ENCODE data around the gene TNS1.

Gene TNS1

DNA sequence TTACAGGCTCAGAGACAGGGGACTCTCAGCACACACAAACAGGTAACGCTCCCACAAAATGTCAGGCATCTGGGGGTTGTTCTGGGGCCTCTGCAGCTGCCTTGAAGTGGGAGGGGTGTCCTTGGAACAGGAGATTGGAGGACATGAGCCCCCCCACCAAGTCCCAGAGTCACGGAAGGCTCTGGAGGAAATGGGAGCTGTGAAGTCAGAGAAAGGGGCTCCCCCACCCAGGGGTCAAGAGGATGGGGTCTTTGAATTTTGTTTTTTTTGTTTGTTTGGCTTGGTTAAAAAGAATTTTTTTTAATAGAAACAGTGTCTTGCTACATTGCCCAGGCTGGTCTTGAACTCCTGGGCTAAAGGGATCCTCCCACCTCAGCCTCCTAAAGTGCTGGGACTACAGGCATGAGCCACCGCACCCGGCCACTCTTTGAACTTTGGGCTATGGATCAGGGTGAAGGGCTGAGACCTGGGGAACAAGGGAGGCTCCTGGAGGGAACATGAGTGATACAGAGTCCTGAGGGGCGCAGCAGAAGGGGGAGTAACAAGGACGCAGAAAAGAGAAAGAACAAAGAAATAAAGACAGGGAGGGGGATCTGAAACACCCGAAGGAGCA lies 46.8 kb downstream of the TNS1 start:
- no peak for DNase-seq

DNA sequence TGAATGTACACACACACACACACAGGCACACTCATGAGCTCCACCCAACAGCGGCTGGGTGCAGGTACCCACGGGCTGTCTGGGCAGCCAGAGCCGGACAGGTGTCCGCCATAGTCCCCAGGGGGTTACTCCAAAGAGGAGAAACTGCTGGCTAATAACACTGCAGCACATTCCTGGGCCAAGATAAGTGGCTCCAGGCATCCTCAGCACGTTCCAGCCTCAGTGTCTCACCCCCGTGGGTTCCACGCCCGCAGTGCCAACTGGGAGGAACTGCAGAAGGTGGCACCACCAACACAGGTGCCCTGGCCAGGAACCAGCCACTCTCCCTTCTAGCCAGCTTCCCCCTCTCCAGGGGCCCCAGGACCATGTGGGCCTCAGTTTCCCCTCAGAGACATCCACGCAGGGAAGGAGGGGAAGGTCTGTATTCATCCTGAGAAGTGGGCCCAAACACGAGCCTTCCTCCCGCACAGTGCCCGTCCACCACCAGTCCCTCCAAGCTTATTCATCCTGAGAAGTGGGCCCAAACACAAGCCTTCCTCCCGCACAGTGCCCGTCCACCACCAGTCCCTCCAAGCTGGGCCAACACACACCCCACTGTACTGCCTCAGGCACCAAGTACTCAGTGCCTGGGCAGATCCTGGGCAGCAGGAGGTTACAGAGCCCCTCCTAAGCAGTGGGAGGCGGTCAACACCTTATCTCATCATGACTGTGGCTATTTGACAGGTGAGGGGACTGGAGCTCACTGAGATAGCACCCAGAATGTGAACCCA lies 47.6 kb downstream of the TNS1 start:
- no peak for DNase-seq

DNA sequence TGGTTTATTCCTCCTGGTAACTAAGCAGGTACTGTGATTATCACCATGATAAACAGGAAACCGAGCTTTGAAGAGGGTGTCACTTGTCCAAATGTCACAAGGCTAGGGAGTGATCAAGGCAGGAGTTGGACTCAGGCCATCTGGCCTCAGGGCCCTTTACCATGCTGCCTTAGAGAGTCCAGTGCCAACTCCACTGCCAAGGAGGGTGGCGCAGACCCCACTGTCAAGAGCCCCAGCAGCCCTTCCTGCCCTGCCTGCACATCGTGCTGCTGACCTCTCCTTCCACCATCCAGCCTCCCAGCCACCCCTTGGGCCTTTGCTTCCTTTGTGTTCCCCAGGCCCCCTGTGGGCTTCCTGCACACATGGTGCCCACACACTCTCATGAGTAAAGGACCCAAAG lies 48.3 kb downstream of the TNS1 start:
- no peak for DNase-seq

DNA sequence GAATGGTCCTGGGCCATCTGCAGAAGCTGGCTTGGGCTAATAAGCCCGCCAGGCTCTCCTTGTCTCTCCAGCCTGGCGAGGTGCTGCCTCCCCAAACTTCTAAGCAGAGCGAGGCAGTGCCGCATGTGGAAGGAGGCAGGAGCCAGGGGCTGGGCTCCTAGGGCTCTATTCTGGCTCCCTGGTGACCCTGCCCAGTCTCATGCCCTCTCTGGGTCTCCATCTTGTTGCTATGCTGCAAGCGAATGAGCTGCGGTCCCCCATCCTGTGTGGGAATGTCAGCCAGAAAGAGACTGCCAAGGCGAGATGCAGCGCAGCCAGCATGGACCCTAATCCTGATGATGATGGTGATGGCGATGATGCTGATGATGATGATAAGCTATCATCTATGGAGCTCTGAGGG lies 48.7 kb downstream of the TNS1 start:
- DNase-seq, result no peak

DNA sequence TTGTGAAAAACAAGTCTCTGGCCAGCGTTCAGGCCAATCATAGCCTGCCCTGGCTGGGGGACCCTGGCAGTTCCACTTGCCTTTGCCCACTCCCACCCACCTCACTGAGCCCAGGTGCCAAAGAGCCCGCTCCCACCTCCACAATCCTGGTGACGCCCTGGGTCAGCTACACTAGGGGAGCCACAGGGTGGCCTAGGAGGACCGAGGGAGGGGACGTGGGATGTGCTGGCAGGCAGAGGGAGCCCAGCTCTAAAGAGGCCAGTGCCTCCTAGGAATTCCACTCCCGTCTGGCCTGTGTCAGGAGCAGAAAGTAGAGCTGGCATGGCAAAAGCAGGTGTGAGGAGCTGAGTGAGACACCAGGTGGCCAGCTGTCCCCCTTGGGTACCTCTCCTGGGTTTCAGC lies 49.3 kb downstream of the TNS1 start:
- no peak for DNase-seq

DNA sequence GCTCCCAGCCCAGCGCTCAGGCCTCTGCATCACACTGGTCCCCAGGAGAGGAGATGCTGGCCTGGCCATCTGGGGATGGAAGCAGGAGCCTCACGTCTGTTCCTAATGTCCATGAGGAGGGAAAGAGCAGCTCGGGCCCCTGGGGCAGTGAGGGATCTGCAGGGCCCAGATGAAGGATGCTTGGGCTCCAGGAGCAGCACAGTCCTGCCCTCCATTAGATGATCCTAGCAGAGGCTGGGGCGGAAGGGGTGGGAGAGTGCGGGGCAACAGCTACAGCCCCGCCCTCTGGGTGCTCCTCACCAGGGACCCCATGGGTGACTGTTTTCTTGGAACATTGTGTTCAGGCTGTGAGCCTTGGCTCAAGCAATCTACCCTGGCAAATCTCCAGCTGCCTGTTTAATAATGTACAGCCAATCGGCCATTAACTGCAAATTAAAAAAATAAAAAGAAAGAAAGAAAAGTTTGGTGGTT lies 49.7 kb downstream of the TNS1 start:
- no peak for DNase-seq

DNA sequence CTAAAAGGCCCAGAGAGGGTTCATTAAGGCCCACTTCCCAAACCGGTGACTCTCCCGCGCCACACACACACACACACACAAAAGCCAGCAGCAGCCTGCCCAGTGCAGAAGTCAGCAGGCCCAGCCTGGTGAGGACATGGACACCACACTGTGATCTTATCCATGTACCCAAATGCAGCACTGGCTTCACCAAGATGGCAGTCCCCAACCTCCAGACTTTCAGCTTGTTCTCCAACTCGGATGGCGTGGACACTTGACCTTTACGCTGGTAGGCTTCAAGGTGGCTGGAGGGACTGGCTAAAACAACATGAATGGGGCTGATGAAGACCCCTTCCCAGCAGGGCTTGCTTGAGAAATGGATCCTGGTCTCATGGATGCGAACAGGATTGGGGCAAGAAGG lies 50.4 kb downstream of the TNS1 start:
- no peak for DNase-seq

DNA sequence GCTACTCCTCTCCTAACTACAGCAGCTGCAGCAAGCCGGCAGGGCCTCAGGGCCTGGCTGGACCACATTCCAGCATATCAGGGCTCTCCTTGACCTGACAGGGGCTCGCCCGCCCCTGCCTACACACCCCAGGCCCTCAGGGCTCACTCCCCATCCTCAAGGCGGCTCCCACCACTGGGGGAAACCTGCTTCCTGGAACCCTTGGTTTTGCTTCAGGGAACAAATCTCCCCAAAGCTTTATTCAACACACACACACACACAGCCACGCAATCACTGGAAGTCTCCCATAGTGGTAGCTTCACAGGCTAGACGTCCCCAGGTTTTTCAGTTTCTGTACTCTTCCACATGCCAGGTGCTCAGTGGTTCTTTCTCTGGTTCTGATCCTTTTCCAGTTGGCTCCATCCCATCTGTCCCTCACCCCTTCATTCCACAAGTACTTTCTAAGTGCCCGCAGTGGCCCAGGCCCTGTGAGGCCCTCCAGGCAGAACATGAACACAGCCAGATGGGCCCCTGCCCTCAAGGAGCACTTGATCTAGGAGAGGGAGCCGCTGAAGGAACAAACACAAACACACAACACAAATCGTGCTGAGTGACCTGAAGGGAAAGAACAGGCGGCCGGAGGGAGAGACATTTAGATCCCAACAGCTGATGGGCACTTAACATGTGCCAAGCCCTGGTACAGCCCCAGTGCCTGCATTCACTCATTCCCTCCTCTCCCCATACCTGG lies 51.1 kb downstream of the TNS1 start:
- DNase-seq, result no peak

DNA sequence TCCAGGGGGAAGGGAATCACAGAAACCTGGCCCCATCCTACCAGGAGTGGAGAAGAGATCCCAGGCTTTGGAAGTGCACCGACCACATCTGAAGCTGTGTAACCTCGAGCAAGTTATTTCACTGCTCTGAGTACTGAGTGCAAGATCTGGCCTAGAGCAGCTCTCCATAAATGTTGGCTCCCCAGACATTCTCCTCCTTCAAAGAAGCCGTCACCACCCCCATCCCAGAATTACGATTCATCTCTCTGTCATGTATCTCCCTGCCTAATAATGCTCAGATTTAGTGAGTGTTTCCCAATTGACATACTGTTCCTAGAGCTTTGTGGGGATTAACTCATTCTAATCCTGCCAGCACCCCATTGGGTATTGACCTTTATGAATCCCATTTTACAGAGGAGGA lies 51.7 kb downstream of the TNS1 start:
- DNase-seq, result no peak

DNA sequence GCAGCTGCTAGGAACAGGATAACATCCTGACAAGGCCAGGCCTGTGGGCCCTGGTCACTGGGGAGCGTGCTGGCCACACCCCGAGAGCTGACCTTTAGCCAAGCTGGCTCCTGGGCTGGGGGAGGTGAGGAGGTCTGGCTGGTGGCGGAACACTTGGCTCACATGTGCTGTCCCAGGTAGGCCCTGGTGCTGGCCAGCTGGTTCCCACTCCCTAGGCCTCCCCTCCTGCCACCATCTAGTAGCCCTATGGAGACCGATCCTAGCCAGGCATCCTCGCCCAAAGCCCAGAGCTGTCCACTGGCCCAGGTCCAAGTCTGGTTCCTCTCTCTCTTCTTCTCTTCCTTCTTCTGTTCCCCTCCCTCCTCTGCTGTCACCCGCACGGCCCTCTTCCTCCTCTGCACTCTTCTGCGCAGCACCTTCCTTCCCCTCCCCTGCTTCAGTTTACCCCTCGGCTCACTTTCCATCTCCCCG lies 52.4 kb downstream of the TNS1 start:
- no peak for DNase-seq

DNA sequence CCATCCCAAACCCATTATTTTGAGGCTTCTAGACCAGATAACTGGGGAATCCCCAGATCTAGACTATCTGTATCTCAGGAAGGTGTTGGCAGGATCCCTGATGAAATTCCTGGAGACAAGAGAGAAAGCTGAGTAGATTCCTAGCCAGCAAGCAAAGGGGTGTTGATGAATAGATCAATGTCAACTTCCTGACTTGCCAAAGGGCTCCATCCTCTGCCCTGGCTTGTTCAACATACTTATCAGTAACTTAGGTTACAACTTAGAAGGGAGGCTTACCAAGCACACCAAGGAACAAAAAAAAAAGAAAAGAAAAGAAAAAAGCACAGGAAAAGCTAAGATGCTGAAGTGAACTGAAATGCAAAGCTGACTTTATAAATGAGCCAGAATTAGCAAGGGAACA lies 53.3 kb downstream of the TNS1 start:
- DNase-seq, result no peak

DNA sequence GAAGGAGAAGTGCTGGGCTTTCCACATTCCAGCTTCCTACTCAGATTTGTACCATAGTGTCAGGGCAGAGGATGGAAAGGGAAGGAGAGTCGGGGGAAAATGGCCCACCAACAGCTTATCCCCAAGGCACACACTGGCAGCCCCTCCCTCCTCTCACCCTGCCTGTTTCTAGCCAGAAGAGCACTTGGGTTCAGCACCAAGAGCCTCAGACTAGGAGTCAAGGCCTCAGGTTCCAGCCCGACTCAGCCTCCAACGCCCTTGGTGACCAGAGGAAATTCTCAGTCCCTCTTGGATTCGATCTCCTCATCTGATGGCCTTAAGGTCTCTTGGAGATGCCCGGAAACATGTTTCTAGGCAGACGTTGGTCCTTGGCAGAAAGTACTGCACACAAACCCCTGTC lies 53.9 kb downstream of the TNS1 start:
- DNase-seq, result no peak

DNA sequence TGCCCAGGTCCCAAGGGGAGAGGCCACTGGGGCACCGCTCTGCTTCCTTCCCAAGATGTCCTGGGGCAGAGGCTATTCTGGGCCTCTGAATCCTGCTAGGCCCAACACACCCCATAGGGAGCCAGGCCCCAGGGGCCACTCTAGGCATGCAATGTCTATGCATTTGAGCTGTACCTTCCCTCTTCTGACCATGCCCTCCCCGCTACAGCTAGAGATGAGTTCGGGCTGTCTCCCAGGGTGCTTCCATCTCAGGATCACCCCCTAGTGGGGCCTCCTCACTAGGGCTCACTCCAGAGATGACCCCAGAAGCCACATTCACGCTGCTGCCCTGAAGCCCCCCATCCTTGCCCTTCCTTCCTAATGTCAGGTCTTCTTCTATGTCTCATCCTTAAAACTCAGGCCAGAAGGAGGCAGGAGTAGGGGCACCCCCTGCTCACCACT lies 54.4 kb downstream of the TNS1 start:
- DNase-seq, result no peak

DNA sequence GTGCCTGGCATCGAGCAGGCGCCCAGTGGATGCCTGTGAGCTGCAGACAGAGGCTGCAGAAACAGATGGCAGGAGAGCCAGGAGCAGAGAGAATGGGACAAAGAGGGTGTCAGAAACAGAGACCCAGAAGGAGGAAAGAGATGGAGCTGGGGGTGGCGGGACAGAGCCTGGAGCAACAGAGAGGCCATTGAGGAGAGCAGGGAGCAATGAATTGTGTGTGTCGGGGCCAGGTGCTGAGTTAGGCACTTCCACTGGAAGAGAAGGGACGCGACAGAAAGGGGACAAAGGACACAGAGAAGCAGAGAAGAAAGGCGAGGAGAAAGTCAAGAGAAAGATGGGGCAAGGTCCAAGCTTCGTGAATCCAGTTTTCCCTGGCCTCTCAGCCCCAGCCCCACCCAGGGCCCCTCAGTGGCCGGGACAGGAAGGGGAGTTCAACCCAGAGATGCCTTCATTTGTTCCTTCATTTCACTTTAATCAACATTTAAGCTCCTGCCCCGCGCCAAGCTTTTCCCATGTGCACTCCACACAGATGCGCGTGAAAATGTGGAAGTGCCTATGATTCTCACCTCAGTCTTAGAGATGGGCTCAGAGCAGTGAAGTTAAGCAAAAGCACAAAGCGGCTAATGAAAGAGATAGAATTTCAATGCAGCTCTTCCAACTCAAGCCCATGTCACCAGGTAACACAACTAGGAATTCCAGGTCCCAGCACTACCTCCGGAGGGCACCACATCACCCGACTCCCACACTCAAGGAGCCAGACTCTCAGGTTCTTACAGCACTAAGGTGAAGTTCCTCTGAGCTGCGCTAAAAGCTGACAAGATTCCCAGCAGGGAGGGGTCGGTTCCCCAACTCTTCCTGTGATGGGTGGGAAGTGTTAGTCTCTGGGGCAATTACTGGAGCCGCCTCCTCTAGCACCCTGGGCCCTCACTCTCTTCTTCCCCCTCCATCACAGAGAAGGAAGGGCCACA lies 55.1 kb downstream of the TNS1 start:
- no peak for DNase-seq

DNA sequence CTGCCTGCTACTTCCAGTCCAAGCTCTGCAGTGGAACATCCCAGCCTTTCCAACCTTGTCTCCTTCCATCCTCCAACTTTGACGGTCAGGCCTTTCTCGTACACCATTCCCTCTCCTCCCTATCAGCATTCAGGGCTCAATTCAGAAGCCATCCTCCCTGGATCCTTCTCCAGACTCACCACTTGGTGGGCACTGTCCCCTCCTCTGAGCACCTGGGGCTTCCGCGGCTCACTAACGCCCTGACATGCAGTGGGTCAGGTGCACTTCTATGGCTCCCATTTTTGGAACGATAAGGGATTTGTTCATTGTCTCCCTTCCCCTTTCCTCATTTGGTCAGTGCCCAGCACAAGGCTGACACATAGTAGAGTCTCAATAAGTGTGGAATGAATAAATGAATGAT lies 56.7 kb downstream of the TNS1 start:
- no peak for DNase-seq

DNA sequence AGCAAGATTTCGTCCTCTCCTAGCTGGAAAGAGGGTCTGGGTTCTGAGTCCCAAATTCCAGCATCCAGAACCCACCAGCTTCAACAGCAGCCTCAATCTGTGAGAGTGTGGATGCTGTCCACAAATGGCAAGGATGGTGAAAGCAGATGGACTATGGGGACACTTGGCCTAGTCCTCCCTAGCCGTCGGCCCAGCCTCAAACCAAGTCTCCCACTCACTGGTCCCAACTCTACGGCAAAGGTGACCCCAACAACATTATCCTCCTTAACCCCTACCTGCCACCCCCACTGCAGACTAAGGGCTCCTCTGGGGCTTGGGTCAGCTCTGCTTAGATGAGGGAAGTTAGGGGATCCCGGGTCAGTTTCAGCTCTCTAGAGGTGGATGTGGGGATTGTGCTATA lies 57.3 kb downstream of the TNS1 start:
- DNase-seq, result no peak

DNA sequence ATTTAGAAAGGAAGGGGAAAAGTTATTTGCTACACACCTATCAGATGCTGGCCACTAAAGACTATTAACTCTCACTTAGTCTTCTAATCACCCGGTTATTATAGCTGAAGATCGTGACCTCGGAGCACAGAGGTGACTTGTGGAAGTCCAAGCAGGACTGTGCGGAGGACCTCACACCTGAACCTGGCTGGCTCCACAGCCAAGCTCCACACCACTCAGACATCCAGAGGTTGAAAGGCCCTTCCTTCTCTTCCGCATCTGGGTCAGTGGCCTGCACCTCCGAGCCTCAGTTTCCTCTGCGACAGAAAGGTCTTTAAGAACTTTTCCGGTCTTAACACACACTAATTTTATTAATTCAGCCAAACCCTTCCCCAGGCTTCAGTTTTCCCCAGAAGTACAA lies 57.9 kb downstream of the TNS1 start:
- DNase-seq, result no peak

DNA sequence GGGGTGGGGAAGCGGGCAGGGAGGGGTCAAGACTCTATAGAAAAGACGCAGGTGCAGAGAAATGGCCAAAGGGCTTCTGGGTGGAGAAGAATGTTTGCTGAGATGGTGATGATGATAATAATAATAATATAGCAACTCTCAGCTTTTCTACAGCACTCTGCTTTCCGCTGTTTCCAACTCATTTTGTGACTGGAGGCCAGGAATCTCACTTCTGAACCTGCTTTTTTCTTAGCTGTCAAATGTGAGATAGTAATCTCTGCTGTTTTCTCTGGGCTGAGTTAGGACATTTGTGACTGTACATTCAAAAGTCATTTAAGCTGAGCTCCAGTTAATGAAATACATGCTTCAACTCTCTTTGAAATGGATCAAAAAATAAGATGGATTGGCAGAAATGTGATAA lies 58.4 kb downstream of the TNS1 start:
- DNase-seq, result no peak

DNA sequence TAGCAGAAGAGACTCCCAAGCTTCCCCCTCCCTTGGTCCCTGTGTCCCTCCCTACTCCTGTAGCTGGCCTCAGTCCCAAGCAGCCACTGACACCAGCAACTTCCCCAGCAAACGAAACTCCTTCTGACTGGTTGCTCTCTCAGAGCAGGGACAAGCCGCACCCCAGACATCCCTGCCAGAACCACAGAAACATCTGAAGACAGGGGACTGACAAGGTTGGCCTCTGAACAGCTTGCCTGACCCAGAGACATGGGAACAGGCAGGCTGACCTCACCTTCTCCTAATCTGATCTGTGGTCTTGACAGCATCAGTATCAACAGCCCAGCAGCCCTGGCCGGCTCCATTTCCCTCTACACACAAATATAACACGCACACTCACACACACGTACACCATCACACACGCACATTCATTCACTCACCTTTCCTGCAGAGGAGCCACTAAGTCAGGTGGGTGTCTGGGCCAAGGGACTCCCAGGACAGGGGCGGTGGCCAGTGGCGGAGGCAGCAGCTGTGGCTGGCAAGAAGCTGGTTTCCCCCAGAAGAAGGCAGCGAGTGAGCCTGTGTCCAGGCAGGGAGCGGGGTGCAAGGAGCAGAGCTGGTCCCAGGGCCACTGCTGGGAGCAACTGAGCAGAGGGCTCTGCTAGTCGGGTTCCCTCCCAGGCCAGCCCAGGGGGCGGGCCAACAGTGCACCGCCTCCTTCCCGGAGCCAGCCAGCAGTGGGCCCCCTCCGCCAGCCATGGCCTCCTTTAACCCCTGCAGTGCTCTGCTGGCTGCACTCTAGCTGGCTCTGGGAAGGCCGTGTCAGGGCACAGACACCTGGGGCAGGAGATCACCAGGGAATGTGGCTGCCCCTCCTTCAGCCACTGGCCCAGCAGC lies 59.1 kb downstream of the TNS1 start:
- no peak for DNase-seq

DNA sequence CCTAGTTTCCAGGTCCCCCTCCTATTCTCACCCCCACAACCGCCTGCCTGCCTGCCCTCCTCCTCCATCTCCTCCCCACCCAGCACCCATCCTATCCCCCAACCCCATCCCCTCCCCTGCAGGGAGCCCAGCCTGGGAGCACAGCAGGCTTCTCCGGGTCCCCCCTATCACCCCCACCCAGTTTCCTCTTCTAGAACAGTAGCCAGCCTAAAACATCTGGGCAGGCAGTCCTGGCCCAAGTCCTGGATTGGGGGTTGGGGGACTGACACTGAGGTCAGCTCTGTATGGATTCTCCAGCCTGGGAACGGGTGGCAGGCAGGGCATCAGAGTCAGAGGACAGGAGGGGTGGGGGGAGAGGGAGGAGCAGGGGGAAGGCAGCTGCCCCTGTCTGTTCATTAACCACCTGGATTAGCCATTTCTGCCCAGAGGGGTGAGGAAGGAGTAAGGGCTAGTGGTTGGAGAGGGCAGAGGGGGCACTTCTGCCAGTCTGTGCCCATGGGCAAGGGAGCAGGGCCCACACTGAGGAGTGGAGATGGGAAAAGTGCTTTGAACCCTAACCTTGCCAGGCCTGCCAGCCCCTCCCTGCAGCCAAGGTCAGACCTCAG lies 60.0 kb downstream of the TNS1 start:
- DNase-seq, result no peak
